ENCODE data around the gene ATG4C. TPM values are rescaled to one million over a fixed set of nuclear protein-coding genes. Genes with fewer than 3 reads are reported as not detected.

ATG4C gene
- total RNA-seq, 4 donors from 2014 or later = 3.9 to 14.2 (median 7.7) TPM

GRCh38 chr1:62879962-62880361, 96.0 kb downstream of the ATG4C start:
- Histone ChIP-seq H3K9me3 (peaks cover 0 to 9% (median 3%) of the 10 kb centered on the region in 4 donors), H3K4me1 (peaks cover 0 to 18% (median 0%) of the 10 kb centered on the region in 4 donors), H3K27me3 (no peaks in the 10 kb centered on the region), H3K36me3 (no peaks in the 10 kb centered on the region), H3K4me3 (no peak overlapping the region), H3K27ac (no peak overlapping the region)
- TF ChIP-seq POLR2A (IDR thresholded peaks at IDR 0.05) (no peak), EP300 (IDR thresholded peaks at IDR 0.05) (no peak), CTCF (IDR thresholded peaks at IDR 0.05) (no peak)
- WGBS, 2 donors = 89 to 91% methylated on average over 1 of the region's 1 CpG
- DNase-seq (ENCODE audit: low spot score in 2 of 2) = no peak

DNA sequence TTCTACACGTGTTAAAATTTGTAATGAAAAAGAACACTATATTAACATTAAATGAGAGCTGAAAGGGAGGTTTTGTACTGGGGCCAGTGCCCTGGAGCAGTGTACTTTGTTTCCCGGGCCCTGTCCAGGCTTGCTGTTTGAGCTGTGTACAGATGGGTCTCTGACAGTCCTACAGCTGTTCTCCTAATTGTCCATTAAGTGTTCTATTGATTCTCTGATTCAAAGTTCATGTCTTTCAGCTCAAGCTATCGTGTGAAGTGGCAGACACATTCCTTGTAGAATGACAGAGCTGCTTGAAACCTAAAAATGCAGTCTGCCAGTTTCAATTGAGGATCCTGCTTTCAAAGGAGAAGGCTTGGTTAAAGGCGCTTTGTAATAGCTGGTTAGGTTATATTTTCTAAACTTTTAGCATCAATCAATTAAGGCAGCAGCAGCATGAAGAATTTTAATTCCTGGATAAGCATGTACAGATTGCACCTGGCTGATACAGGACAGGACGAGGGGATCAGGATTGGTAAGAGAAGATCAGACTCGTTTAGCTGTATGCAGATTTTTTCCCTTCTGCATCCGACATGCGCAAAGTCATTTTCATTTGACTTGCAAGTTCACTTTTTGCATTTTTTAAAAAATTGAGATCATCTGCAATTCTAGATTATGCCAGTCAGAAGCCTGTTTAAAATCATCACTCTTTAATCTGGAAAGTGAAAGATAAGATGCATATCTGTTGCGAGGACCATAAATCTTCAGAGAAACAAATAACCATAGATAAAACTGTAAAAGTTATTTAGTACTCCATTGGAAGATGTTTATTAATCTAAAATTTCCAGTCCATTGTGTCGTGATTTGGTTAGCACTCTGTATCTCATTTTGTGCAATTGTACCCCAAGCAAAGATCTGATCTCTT, 98.5 kb downstream of the ATG4C start:
- no peak overlapping the region for H3K4me3 ChIP-seq
- DNase-seq (ENCODE audit: low spot score in 2 of 2) = no peak
- 55 to 60% methylated on average over 10 of the region's 10 CpGs for WGBS, 2 donors

DNA sequence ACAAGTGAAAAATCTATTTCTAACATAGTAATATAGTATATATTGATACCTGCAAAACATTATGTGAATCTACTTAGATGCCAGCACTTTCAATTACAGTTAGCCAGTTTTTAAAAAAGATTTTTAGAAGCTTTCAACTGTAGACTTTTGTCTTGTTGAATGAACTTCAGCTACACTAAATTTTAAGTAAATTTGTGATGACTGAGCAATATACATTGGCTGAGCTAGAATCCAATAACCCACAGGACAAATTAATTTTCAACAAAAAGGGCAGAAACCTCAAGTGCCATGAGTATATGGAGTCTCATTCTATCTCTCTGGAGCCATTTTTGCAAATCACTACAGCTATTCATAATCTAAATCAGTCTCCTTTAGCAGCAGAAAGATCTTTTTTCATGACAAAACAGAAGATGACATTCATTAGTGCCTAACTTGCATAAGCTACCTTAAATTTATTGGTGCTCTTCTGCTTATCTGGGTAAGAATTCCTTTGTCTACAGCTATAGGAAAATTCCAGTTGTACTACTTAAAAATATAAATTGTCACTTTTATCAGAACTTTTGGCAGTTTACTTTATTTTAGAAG, 100.3 kb downstream of the ATG4C start:
- H3K4me3 ChIP-seq = no peak overlapping the region
- no peaks in the 10 kb centered on the region for H3K36me3 ChIP-seq

More for the DNA sequence above, 98.5 kb downstream of the ATG4C start:
- H3K4me1 ChIP-seq = no peaks in the 10 kb centered on the region
- peaks cover 0 to 9% (median 3%) of the 10 kb centered on the region in 4 donors for H3K9me3 ChIP-seq
- H3K27me3 ChIP-seq = no peaks in the 10 kb centered on the region
- no peaks in the 10 kb centered on the region for H3K36me3 ChIP-seq
- peak overlapping the region in 2 of 4 donors; percentile 15 to 43 for H3K27ac ChIP-seq
- TF ChIP-seq EP300 (IDR thresholded peaks at IDR 0.05) = no peak
- no peak for TF ChIP-seq CTCF (IDR thresholded peaks at IDR 0.05)
- no peak for TF ChIP-seq POLR2A (IDR thresholded peaks at IDR 0.05)

GRCh38 chr1:62887799-62888507, 104.0 kb downstream of the ATG4C start:
- no peaks in the 10 kb centered on the region for H3K36me3 ChIP-seq
- no peaks in the 10 kb centered on the region for H3K9me3 ChIP-seq
- H3K27me3 ChIP-seq = no peaks in the 10 kb centered on the region
- no peak for DNase-seq (ENCODE audit: low spot score in 2 of 2)
- 86 to 88% methylated on average over 6 of the region's 6 CpGs for WGBS, 2 donors
- no peak overlapping the region for H3K27ac ChIP-seq
- peaks cover 0 to under 1% (median 0%) of the 10 kb centered on the region in 4 donors for H3K4me1 ChIP-seq
- H3K4me3 ChIP-seq = no peak overlapping the region
- TF ChIP-seq CTCF (IDR thresholded peaks at IDR 0.05) (no peak), EP300 (IDR thresholded peaks at IDR 0.05) (no peak), POLR2A (IDR thresholded peaks at IDR 0.05) (no peak)

More for the DNA sequence above, 100.3 kb downstream of the ATG4C start:
- no peaks in the 10 kb centered on the region for H3K4me1 ChIP-seq
- TF ChIP-seq CTCF (IDR thresholded peaks at IDR 0.05) (no peak), POLR2A (IDR thresholded peaks at IDR 0.05) (no peak), EP300 (IDR thresholded peaks at IDR 0.05) (no peak)
- H3K27ac ChIP-seq = no peak overlapping the region
- DNase-seq (ENCODE audit: low spot score in 2 of 2) = no peak
- peaks cover 0 to 9% (median 3%) of the 10 kb centered on the region in 4 donors for H3K9me3 ChIP-seq
- no peaks in the 10 kb centered on the region for H3K27me3 ChIP-seq
